ENCODE measurements around the gene PLA2G5.

Gene PLA2G5

GRCh38 chr1:20068722-20069121 is 1.3 kb upstream of the PLA2G5 start:
- no peak for DNase-seq (ENCODE audit: low read depth in 2 of 2)

- DNase-seq (ENCODE audit: low read depth in 2 of 2), result no peak
Measured at GRCh38 chr1:20070357-20070756, 363 bp downstream of the PLA2G5 start.

GRCh38 chr1:20071416-20071815 is 1.4 kb downstream of the PLA2G5 start:
- no peak for DNase-seq (ENCODE audit: low read depth in 2 of 2)

GRCh38 chr1:20072771-20073170 is 2.8 kb downstream of the PLA2G5 start:
- no peak for DNase-seq (ENCODE audit: low read depth in 2 of 2)

GRCh38 chr1:20073256-20073655 is 3.3 kb downstream of the PLA2G5 start:
- no peak for DNase-seq (ENCODE audit: low read depth in 2 of 2)

- no peak for DNase-seq (ENCODE audit: low read depth in 2 of 2)
Measured at GRCh38 chr1:20074055-20074724, 4.2 kb downstream of the PLA2G5 start.

- no peak for DNase-seq (ENCODE audit: low read depth in 2 of 2)
Measured at GRCh38 chr1:20074725-20075171, 4.8 kb downstream of the PLA2G5 start.

GRCh38 chr1:20075345-20075744 is 5.4 kb downstream of the PLA2G5 start:
- no peak for DNase-seq (ENCODE audit: low read depth in 2 of 2)

GRCh38 chr1:20076223-20076622 is 6.2 kb downstream of the PLA2G5 start:
- no peak for DNase-seq (ENCODE audit: low read depth in 2 of 2)

- no peak for DNase-seq (ENCODE audit: low read depth in 2 of 2)
Measured at GRCh38 chr1:20076710-20077461, 6.9 kb downstream of the PLA2G5 start.

- no peak for DNase-seq (ENCODE audit: low read depth in 2 of 2)
Measured at GRCh38 chr1:20078171-20078651, 8.2 kb downstream of the PLA2G5 start.

GRCh38 chr1:20078711-20079110 is 8.7 kb downstream of the PLA2G5 start:
- DNase-seq (ENCODE audit: low read depth in 2 of 2), result no peak

- DNase-seq (ENCODE audit: low read depth in 2 of 2), result no peak
Measured at GRCh38 chr1:20079661-20080305, 9.8 kb downstream of the PLA2G5 start.

GRCh38 chr1:20080441-20081352 is 10.7 kb downstream of the PLA2G5 start:
- DNase-seq (ENCODE audit: low read depth in 2 of 2), result no peak

GRCh38 chr1:20081353-20081810 is 11.4 kb downstream of the PLA2G5 start:
- DNase-seq (ENCODE audit: low read depth in 2 of 2), result no peak

GRCh38 chr1:20082772-20083171 is 12.8 kb downstream of the PLA2G5 start:
- no peak for DNase-seq (ENCODE audit: low read depth in 2 of 2)

GRCh38 chr1:20083178-20083944 is 13.4 kb downstream of the PLA2G5 start:
- no peak for DNase-seq (ENCODE audit: low read depth in 2 of 2)

GRCh38 chr1:20086800-20087199 is 16.8 kb downstream of the PLA2G5 start:
- DNase-seq (ENCODE audit: low read depth in 2 of 2), result no peak

- no peak for DNase-seq (ENCODE audit: low read depth in 2 of 2)
Measured at GRCh38 chr1:20087668-20088067, 17.7 kb downstream of the PLA2G5 start.

- no peak for DNase-seq (ENCODE audit: low read depth in 2 of 2)
Measured at GRCh38 chr1:20089328-20090077, 19.5 kb downstream of the PLA2G5 start.

Measured in stimulated activated CD4-positive, alpha-beta T cell treated with anti-CD3 and anti-CD28 coated beads, Interleukin-12 subunit alpha, Interleukin-12 subunit beta, amount 100 ng/mL, for 24 hours (primary cell).